ENCODE data around the gene ATP2B2.

Gene ATP2B2

DNA sequence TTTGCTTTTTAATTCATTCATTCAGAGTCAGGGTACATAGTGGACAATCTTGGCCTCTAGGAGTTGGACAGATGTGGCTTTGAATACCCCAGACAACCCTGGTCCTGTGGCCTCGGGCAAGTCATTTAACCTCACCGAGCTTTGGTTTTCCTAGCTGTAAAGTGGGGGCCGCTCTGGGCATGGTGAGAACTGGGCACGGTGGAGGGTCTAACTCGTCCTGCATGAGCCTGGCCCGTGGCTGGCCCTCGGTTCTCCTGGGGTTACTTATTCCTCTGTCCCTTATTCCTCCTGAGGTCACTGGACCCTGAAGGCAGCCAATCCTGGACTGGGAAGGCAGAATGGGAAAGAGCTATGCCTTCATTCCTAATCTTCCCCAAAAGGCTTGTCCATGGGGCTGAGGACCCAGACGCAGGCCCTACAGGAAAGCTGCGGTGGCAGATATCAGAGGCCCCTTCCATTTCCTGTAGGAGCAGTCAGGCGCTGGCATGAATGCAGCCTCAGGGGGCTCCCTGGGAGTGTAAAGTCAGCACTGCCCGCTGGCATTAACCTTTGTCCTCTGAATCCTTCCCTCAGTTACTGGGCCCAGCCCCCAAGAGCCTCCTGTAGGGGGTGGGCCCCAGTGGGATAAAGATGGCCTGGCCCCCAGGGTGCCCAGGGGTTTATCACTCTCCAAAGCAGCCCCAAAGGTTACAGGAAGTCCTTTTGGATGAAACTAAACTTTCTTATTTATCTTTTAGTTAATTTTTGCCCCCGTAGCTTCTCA is 166.6 kb downstream of the ATP2B2 start:
- Histone ChIP-seq H3K27ac (ENCODE audit: low read depth, low read length, severe bottlenecking) (no peak overlapping the region), H3K36me3 (ENCODE audit: control insufficient read depth, insufficient read depth, low read length) (no peaks in the 10 kb centered on the region), H3K4me3 (ENCODE audit: extremely low read depth, insufficient read depth, low read length, poor library complexity, severe bottlenecking) (no peak overlapping the region), H3K4me1 (ENCODE audit: control insufficient read depth, insufficient read depth, low read length, poor library complexity, severe bottlenecking) (peaks cover 5% of the 10 kb centered on the region), H3K9me3 (ENCODE audit: control insufficient read depth, low read length) (no peaks in the 10 kb centered on the region)
- 76 to 85% methylated on average over 12 of the region's 12 CpGs for WGBS, 2 experiments (ENCODE audit: insufficient coverage in 2 of 2)

DNA sequence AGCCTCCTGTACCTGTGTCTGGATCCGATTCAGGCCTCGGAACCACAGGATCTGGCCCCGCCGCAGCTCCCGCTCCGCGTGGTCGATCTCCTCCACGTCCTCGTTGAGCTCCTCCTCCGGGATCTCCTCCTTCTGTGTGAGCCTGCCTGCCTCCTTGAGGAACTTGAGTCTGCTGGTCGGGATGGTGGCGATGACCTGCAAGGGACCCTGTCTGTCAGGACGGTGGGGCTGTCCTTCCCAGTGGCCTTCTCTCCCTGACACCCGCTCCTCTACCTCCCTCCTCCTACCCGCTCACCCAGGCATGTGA is 167.3 kb downstream of the ATP2B2 start:
- Histone ChIP-seq H3K4me1 (ENCODE audit: control insufficient read depth, insufficient read depth, low read length, poor library complexity, severe bottlenecking) (peaks cover 5% of the 10 kb centered on the region), H3K9me3 (ENCODE audit: control insufficient read depth, low read length) (no peaks in the 10 kb centered on the region), H3K27ac (ENCODE audit: low read depth, low read length, severe bottlenecking) (no peak overlapping the region), H3K36me3 (ENCODE audit: control insufficient read depth, insufficient read depth, low read length) (no peaks in the 10 kb centered on the region), H3K4me3 (ENCODE audit: extremely low read depth, insufficient read depth, low read length, poor library complexity, severe bottlenecking) (no peak overlapping the region)
- 80 to 94% methylated on average over 13 to 14 of the region's 16 CpGs for WGBS, 2 experiments (ENCODE audit: insufficient coverage in 2 of 2)

- 89 to 96% methylated on average over 3 to 8 of the region's 20 CpGs for WGBS, 2 experiments (ENCODE audit: insufficient coverage in 2 of 2)
- Histone ChIP-seq H3K4me3 (ENCODE audit: extremely low read depth, insufficient read depth, low read length, poor library complexity, severe bottlenecking) (no peak overlapping the region), H3K27ac (ENCODE audit: low read depth, low read length, severe bottlenecking) (no peak overlapping the region), H3K9me3 (ENCODE audit: control insufficient read depth, low read length) (no peaks in the 10 kb centered on the region), H3K4me1 (ENCODE audit: control insufficient read depth, insufficient read depth, low read length, poor library complexity, severe bottlenecking) (peaks cover 5% of the 10 kb centered on the region), H3K36me3 (ENCODE audit: control insufficient read depth, insufficient read depth, low read length) (no peaks in the 10 kb centered on the region)
Measured at GRCh38 chr3:10337323-10338163, 167.8 kb downstream of the ATP2B2 start.

- WGBS, 2 experiments (ENCODE audit: insufficient coverage in 2 of 2) = 93 to 94% methylated on average over 9 to 10 of the region's 11 CpGs
- H3K4me1 ChIP-seq (ENCODE audit: control insufficient read depth, insufficient read depth, low read length, poor library complexity, severe bottlenecking) = peaks cover 5% of the 10 kb centered on the region
- no peaks in the 10 kb centered on the region for H3K9me3 ChIP-seq (ENCODE audit: control insufficient read depth, low read length)
- H3K4me3 ChIP-seq (ENCODE audit: extremely low read depth, insufficient read depth, low read length, poor library complexity, severe bottlenecking) = no peak overlapping the region
- H3K36me3 ChIP-seq (ENCODE audit: control insufficient read depth, insufficient read depth, low read length) = no peaks in the 10 kb centered on the region
- no peak overlapping the region for H3K27ac ChIP-seq (ENCODE audit: low read depth, low read length, severe bottlenecking)
Measured at GRCh38 chr3:10336761-10337160, 168.6 kb downstream of the ATP2B2 start.

- peaks cover 5% of the 10 kb centered on the region for H3K4me1 ChIP-seq (ENCODE audit: control insufficient read depth, insufficient read depth, low read length, poor library complexity, severe bottlenecking)
- no peaks in the 10 kb centered on the region for H3K36me3 ChIP-seq (ENCODE audit: control insufficient read depth, insufficient read depth, low read length)
- WGBS, 2 experiments (ENCODE audit: insufficient coverage in 2 of 2) = 94 to 95% methylated on average over 23 to 24 of the region's 29 CpGs
- H3K4me3 ChIP-seq (ENCODE audit: extremely low read depth, insufficient read depth, low read length, poor library complexity, severe bottlenecking) = no peak overlapping the region
- no peaks in the 10 kb centered on the region for H3K9me3 ChIP-seq (ENCODE audit: control insufficient read depth, low read length)
- no peak overlapping the region for H3K27ac ChIP-seq (ENCODE audit: low read depth, low read length, severe bottlenecking)
Measured at GRCh38 chr3:10335871-10336622, 169.3 kb downstream of the ATP2B2 start.

DNA sequence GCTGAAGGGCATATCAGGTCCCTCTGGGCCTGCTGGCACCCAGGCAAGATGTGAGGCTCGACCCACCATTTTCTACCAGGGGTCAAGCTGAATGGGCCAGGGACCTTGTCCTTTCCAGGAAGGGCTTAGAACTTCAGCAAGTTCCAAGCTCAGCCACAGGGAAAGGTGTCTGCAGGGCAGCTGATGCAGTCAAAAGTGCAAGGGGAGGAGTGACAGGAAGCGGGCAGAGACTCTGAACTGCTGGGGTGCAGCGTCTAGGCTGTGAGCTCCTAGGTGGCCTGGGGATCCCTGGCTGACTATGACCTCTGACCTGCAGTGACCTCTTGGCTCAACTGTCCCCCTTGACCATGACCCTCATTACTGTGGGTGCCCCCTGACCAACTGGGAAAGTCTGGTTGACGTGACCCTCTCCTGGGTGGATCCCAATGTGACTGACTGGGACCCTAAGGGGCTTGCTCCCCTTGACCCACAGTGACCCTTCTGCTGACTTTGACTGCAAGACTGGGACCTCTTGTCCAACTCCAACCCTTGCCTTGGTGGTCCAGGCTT is 170.1 kb downstream of the ATP2B2 start:
- no peaks in the 10 kb centered on the region for H3K36me3 ChIP-seq (ENCODE audit: control insufficient read depth, insufficient read depth, low read length)
- no peak overlapping the region for H3K27ac ChIP-seq (ENCODE audit: low read depth, low read length, severe bottlenecking)
- no peaks in the 10 kb centered on the region for H3K9me3 ChIP-seq (ENCODE audit: control insufficient read depth, low read length)
- WGBS, 2 experiments (ENCODE audit: insufficient coverage in 2 of 2) = 89 to 92% methylated on average over 4 of the region's 4 CpGs
- H3K4me1 ChIP-seq (ENCODE audit: control insufficient read depth, insufficient read depth, low read length, poor library complexity, severe bottlenecking) = peaks cover 5% of the 10 kb centered on the region
- H3K4me3 ChIP-seq (ENCODE audit: extremely low read depth, insufficient read depth, low read length, poor library complexity, severe bottlenecking) = no peak overlapping the region

DNA sequence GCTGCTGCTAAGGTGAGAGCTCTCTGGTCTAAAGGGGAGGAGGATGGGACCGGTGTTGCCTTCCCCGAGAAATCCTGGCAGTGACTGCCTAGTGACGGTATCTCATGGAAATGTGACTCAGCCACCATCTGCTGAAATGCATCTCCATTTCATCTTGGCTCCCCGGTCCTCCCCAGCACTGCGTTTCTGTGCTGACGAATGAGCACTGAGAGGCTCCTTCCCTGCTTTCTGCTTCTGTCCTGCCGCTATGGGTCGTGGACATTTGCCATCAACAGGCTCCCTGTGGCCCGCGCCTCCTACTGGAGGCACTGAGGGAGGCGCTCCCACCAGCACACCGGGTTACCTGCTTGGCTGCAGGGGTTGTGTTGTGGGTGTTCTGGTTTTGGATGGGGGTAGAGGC is 170.9 kb downstream of the ATP2B2 start:
- H3K4me1 ChIP-seq (ENCODE audit: control insufficient read depth, insufficient read depth, low read length, poor library complexity, severe bottlenecking) = peaks cover 5% of the 10 kb centered on the region
- no peaks in the 10 kb centered on the region for H3K9me3 ChIP-seq (ENCODE audit: control insufficient read depth, low read length)
- no peak overlapping the region for H3K27ac ChIP-seq (ENCODE audit: low read depth, low read length, severe bottlenecking)
- H3K4me3 ChIP-seq (ENCODE audit: extremely low read depth, insufficient read depth, low read length, poor library complexity, severe bottlenecking) = no peak overlapping the region
- H3K36me3 ChIP-seq (ENCODE audit: control insufficient read depth, insufficient read depth, low read length) = no peaks in the 10 kb centered on the region
- WGBS, 2 experiments (ENCODE audit: insufficient coverage in 2 of 2) = 72 to 78% methylated on average over 8 to 10 of the region's 12 CpGs

GRCh38 chr3:10334042-10334441 is 171.3 kb downstream of the ATP2B2 start:
- Histone ChIP-seq H3K27ac (ENCODE audit: low read depth, low read length, severe bottlenecking) (no peak overlapping the region), H3K36me3 (ENCODE audit: control insufficient read depth, insufficient read depth, low read length) (no peaks in the 10 kb centered on the region), H3K4me1 (ENCODE audit: control insufficient read depth, insufficient read depth, low read length, poor library complexity, severe bottlenecking) (peaks cover 5% of the 10 kb centered on the region), H3K9me3 (ENCODE audit: control insufficient read depth, low read length) (no peaks in the 10 kb centered on the region), H3K4me3 (ENCODE audit: extremely low read depth, insufficient read depth, low read length, poor library complexity, severe bottlenecking) (no peak overlapping the region)
- WGBS, 2 experiments (ENCODE audit: insufficient coverage in 2 of 2) = 86 to 90% methylated on average over 10 of the region's 11 CpGs

GRCh38 chr3:10333349-10333650 is 172.1 kb downstream of the ATP2B2 start:
- Histone ChIP-seq H3K4me3 (ENCODE audit: extremely low read depth, insufficient read depth, low read length, poor library complexity, severe bottlenecking) (no peak overlapping the region), H3K27ac (ENCODE audit: low read depth, low read length, severe bottlenecking) (no peak overlapping the region), H3K36me3 (ENCODE audit: control insufficient read depth, insufficient read depth, low read length) (no peaks in the 10 kb centered on the region), H3K9me3 (ENCODE audit: control insufficient read depth, low read length) (no peaks in the 10 kb centered on the region), H3K4me1 (ENCODE audit: control insufficient read depth, insufficient read depth, low read length, poor library complexity, severe bottlenecking) (no peaks in the 10 kb centered on the region)
- 56 to 77% methylated on average over 1 of the region's 2 CpGs for WGBS, 2 experiments (ENCODE audit: insufficient coverage in 2 of 2)

DNA sequence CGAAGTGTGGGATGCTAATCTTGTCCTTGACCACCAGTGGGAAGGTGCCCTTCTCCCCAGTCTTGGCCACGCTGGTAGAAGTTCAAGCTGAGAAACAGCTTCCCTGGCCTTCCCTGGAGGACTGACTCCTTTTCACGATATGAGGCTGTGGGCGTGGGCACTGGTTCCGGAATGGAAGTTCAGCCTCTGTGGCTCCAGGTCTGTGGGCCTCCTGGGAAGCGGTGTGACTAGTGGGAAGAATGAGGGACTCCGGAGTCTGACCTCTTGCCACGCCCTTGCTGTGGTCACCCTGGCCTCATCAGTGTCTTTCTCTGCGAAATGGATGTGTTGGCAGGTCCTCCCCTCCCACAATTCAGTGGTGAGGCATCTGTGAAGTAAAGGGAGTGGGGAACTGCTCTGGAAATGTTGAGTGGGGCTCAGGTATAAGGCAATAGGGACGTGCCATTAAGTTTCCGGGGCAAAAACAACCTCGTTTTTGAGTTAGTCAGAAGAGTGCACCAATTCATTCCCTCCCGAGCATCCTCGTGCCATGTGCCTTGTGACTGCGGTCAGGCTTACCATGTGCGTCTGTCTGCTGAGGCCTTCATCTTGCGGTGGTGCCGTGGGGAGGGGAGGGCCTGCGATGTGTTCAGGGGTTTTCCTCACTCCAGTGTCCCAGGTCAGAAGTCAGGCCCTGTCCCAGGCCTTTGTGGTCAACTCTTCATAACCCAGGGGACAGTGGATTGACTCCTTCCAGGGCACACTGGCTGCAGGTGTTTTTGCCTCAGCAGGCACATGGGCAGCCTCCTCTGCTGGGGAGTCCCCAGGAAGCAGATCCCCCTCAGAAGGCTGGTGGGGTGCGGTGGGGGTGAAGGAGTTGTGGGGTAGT is 172.7 kb downstream of the ATP2B2 start:
- Histone ChIP-seq H3K4me3 (ENCODE audit: extremely low read depth, insufficient read depth, low read length, poor library complexity, severe bottlenecking) (no peak overlapping the region), H3K27ac (ENCODE audit: low read depth, low read length, severe bottlenecking) (no peak overlapping the region), H3K4me1 (ENCODE audit: control insufficient read depth, insufficient read depth, low read length, poor library complexity, severe bottlenecking) (no peaks in the 10 kb centered on the region), H3K36me3 (ENCODE audit: control insufficient read depth, insufficient read depth, low read length) (no peaks in the 10 kb centered on the region), H3K9me3 (ENCODE audit: control insufficient read depth, low read length) (no peaks in the 10 kb centered on the region)
- 90 to 91% methylated on average over 9 to 17 of the region's 20 CpGs for WGBS, 2 experiments (ENCODE audit: insufficient coverage in 2 of 2)
